NCI-H187 treated with DMSO at 0.1 percent for 48 hours (cell line): ENCODE measurements around the gene CPLX3.

Source experiments
- DNase-seq: peaks from one replicate; lab custom pipeline; 2025; lab: John Stamatoyannopoulos, UW

The CPLX3 gene

GRCh38 chr15:74845208-74845568, 18.8 kb downstream of the CPLX3 start:
- DNase-seq: no peak

- DNase-seq: no peak
These were observed 19.2 kb downstream of the CPLX3 start for GRCh38 chr15:74845581-74845980.

- DNase-seq: no peak
These were observed 21.0 kb downstream of the CPLX3 start for GRCh38 chr15:74847432-74847831.

GRCh38 chr15:74850393-74850792, 24.0 kb downstream of the CPLX3 start:
- DNase-seq: no peak

- DNase-seq: no peak
These were observed 25.5 kb downstream of the CPLX3 start for GRCh38 chr15:74851960-74852359.

GRCh38 chr15:74854453-74855022, 28.1 kb downstream of the CPLX3 start:
- DNase-seq: no peak

DNA sequence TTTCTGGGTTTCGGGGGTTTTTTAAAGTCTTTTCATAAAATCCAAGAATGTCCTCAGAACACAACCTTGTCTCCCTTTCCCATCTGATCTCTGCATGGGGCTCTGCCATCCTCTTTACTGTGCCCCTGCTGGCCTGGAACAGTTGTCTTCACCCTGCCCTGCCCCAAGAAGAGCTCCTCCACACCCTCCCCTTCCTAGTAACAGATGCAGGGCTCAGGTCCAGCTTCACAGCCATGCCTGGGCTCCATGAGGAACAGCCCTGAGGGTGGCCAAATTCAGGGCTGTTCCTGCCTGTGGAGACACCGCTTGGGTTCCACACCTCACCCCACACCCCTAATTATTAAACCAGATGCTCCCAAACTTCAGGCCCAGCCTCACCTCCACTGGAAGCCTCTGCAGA, 29.4 kb downstream of the CPLX3 start:
- no peak for DNase-seq

- no peak for DNase-seq
These were observed 30.1 kb downstream of the CPLX3 start for GRCh38 chr15:74856537-74856936.

DNA sequence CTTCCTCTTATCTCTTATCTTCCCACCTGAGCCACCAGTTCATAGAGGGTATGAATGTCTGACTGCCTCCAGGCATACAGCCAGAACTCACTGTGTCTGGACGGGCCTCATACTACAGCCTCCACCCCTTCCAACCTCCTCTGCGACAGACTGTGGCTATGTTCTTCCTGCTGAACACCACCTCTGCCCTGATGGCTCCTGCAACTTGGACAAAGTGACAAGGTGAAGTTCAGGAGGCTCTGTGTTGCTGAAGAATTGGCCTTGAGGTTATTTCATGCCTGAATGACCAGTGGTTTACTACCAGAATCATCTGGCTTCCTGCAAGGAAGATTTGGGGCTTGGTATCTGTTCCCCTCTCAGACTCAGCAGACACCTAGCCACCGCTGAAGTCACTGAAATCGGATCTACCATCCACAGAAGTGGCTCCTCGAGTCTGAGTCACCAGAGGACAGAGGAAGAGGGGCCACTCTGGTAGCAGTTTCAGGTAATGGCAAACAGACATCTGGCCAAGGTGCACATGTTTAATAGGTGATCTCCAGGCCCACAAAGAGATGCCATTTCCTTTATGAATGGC, 30.7 kb downstream of the CPLX3 start:
- no peak for DNase-seq

- no peak for DNase-seq
These were observed 31.4 kb downstream of the CPLX3 start for GRCh38 chr15:74857671-74858368.

DNA sequence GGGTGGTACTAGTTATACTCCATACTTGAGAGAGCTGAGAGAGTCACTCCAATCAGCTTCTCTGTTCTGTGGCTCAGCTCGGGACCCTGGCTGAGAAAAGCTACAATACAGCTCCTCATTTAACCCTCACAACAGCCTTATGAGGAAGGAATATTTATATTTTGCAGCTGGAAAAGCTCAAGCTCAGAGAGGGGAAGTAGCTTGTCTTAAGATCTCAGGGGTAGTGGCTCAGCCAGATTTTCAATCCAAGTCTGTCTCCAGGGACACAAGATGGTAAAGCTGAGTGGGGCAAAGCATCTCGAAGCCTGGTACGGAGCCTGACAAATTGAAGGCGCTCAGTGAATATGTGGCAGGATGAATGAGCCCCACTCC, 31.9 kb downstream of the CPLX3 start:
- DNase-seq: no peak

- no peak for DNase-seq
These were observed 37.0 kb downstream of the CPLX3 start for GRCh38 chr15:74863239-74864056.

DNA sequence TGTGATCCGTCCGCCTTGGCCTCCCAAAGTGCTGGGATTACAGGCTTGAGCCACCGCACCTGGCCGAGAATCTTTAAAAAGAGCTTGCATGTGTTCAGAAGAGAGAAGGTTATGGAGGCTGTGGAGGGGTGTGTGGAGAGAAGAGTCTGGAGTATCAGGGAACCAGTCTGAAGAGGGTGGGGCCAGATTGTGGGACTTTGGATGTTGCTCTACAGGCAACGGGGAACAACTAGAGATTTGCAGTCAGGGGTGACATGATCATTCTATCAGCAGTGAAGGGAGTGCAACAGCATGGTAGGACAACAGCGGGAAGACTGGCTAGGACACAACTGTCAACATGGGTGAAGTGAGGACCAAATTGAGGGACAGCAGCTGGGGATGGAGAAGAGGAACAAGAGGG, 37.9 kb downstream of the CPLX3 start:
- no peak for DNase-seq

- DNase-seq: no peak
These were observed 38.9 kb downstream of the CPLX3 start for GRCh38 chr15:74865316-74865715.

DNA sequence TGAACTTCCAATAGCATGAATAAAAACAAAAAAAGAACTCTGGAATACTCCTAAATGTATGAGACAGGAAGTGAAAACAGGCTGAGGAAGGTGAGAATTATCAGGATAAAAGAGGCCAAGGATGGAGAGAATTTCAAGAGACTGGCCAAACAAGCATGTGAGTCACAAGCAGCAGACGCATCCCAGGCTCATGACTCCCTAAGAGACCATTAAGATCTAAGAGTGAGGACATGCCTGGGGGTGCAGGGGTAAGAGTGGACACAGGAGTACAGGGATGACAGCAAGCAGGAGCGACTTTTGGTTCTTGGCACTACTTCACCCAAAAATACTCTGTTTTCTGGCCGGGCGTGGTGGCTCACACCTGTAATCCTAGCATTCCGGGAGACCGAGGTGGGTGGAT, 39.7 kb downstream of the CPLX3 start:
- no peak for DNase-seq

GRCh38 chr15:74867466-74868038, 41.1 kb downstream of the CPLX3 start:
- no peak for DNase-seq

DNA sequence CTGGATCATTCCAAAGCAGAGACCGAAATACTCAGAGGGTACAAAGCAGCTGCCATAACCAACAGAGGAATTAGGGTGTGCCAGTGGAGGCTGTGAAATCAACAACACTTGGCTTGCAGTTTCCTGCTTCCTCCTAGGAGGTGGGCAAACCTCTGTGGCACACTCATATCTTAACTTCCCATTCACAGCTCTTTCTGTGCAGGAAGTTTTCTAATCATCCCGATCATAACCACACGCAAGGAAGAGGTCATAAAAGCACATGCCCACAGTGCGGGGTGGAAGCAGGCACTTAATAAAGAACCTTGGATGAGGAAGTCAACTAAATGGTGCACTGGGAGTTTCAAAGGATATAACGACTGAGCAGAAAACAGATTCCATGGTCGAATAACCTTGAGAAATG, 41.6 kb downstream of the CPLX3 start:
- DNase-seq: no peak

- no peak for DNase-seq
These were observed 42.9 kb downstream of the CPLX3 start for GRCh38 chr15:74869372-74869725.

GRCh38 chr15:74869726-74870407, 43.4 kb downstream of the CPLX3 start:
- DNase-seq: no peak

DNA sequence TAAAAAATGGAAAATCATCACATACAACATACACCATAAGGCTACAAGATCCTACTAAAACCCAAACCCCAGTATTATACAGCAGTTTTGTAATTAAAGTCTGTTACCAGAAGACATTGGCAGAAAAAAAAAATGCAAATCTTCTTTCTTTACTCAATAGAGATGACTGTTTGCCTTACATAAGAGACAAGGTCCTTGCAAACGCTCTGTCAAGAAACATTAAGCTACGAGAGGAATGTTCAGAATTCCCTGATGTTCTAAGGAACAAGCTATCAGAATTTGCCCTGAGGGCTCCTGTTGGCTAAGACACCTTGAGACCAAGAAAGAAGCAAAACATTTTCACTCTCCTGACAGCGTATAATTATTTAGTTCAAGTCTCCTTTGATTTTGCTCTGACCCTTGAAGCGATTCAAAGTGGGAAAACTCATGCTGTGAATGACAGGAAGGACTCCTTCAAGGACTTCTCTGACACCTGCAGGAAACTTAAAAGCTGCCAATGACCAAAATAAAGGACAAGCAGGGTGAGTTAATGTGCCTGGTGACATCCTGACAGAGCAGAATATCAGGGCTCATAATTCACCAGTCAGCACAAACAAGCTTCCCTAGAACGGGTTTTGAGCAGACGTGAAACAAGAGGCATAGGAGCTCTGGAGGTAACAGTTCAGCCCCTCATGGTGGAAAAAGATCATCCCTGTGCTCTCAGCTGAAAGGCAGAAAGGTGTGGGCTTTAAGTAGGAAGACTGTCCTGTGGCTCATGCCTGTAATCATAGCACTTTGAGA, 44.2 kb downstream of the CPLX3 start:
- DNase-seq: no peak

DNA sequence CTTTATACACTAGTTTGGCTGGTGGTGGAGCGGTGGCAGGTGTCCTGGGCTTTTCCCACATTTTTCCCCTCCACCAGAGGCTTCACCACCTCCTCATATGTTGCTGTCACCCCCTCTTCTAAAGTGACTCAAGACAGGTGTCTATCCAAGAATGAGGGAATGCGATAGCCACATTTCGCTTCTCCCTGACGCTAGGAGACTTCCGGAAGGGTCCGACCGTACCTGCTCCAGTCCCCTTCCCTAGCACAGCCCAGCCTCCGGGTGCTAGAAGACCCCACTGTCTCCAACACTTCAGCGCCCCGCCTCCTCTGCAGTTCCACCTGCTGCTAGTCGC, 46.2 kb downstream of the CPLX3 start:
- no peak for DNase-seq
